Astrocyte of the cerebellum (primary cell): ENCODE measurements around the gene FAM114A1.

Experiments used
- DNase-seq: peaks from one replicate; pipeline ENCODE4 v3.0.0-alpha.2; 2011; ENCODE audit warnings: low read depth
- H3K4me3 ChIP-seq: 2 replicates; pipeline ENCODE4 v1.5.1; 2011; ENCODE audit warnings: mild to moderate bottlenecking, low read depth, low read length, moderate library complexity
- in situ Hi-C: cut with HindIII; loops from 2 replicates; pipeline ENCODE4 v1.10.0; 2017; ENCODE audit warnings: low sequenced_read_pairs
- TF ChIP-seq, protein P1 (sequence below): IDR thresholded peaks from 2 replicates; pipeline ENCODE4 v1.5.1; 2012; ENCODE audit warnings: low read length, low read depth, moderate library complexity, mild to moderate bottlenecking; ENCODE audit errors: missing control alignments

FAM114A1 gene

DNA sequence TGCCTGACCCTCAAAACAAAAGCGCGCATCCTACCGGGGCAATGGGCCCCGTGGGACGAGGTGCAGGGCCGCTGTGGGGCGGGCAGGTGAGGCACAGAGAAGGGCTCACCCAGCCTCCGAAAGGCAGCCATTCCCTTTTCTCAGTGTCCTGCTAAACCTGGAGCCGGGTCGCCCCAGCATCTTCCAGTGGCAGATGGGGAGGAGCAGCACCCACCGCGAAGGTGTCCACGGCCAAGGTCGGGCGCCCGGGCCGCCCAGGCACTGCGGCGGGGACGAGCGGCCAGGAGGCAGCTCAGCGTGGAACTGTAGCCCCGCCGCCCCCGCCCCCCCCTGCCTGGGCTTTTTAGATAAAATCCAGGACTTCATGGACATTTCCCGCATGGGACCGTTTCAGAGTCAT, 43.8 kb upstream of the FAM114A1 start:
- no peak for DNase-seq
- in situ Hi-C loops, result no loop called here
- TF ChIP-seq, protein P1, sequence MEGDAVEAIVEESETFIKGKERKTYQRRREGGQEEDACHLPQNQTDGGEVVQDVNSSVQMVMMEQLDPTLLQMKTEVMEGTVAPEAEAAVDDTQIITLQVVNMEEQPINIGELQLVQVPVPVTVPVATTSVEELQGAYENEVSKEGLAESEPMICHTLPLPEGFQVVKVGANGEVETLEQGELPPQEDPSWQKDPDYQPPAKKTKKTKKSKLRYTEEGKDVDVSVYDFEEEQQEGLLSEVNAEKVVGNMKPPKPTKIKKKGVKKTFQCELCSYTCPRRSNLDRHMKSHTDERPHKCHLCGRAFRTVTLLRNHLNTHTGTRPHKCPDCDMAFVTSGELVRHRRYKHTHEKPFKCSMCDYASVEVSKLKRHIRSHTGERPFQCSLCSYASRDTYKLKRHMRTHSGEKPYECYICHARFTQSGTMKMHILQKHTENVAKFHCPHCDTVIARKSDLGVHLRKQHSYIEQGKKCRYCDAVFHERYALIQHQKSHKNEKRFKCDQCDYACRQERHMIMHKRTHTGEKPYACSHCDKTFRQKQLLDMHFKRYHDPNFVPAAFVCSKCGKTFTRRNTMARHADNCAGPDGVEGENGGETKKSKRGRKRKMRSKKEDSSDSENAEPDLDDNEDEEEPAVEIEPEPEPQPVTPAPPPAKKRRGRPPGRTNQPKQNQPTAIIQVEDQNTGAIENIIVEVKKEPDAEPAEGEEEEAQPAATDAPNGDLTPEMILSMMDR, result no peak
- no peak overlapping the region for H3K4me3 ChIP-seq

DNA sequence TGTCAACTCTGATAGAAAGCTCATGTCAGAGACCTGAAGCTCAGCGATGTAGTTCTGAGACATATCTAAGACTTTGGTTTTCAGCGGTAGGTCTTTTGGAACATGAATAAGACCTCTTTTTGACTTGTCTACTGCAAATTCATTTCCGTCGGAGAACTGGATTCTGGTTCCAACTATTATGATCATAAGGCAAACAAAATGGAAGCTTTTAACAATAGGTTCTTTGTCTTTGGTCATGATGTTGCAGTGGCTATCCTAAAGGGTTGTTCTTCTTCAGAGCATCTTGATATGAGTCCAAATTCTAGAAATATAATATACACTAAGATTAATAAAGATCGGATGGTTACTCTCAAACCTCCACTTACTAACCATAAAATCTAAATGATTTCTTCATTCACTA, 38.4 kb upstream of the FAM114A1 start:
- no peak for DNase-seq
- TF ChIP-seq, protein P1, result no peak
- in situ Hi-C loops, result no loop called here
- no peak overlapping the region for H3K4me3 ChIP-seq

DNA sequence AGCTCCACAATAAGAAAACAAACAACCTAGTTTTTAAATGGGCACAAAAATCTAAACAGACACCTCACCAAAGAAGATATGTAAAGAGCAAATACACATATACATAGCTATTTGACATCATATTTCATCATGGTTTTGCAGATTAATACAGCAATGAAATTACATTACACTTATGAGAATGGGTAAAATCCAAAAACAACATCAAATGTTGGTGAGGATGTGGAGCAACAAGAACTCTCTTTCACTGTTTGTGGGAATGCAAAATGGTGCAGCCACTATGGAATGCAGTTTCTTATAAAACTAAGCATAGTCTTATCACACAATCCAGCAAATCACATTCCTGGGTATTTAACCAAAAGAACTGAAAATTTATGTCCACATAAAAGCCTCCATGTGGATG, 36.0 kb upstream of the FAM114A1 start:
- no peak overlapping the region for H3K4me3 ChIP-seq
- TF ChIP-seq, protein P1, result no peak
- in situ Hi-C loops, result no loop called here
- DNase-seq, result no peak

DNA sequence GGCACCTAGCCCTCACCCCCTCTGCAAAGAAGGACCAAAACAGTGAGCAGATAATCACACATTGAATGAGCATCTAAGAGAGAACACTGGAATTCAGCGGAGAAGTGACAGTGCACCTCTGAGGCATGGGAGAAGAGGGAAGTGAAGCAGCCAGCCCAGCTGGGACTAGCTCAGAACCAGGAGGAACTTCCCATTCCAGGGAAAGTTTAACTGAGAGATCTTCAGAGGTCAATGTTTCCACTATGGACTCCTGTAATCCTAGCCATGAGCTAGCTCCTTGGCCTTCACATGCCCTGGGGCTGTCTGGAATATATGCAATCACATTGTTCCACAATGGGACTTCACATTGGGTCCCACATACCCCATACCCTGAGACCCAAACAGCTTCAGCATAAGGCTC, 35.4 kb upstream of the FAM114A1 start:
- TF ChIP-seq, protein P1, result no peak
- no peak for DNase-seq
- in situ Hi-C loops, result no loop called here
- no peak overlapping the region for H3K4me3 ChIP-seq

DNA sequence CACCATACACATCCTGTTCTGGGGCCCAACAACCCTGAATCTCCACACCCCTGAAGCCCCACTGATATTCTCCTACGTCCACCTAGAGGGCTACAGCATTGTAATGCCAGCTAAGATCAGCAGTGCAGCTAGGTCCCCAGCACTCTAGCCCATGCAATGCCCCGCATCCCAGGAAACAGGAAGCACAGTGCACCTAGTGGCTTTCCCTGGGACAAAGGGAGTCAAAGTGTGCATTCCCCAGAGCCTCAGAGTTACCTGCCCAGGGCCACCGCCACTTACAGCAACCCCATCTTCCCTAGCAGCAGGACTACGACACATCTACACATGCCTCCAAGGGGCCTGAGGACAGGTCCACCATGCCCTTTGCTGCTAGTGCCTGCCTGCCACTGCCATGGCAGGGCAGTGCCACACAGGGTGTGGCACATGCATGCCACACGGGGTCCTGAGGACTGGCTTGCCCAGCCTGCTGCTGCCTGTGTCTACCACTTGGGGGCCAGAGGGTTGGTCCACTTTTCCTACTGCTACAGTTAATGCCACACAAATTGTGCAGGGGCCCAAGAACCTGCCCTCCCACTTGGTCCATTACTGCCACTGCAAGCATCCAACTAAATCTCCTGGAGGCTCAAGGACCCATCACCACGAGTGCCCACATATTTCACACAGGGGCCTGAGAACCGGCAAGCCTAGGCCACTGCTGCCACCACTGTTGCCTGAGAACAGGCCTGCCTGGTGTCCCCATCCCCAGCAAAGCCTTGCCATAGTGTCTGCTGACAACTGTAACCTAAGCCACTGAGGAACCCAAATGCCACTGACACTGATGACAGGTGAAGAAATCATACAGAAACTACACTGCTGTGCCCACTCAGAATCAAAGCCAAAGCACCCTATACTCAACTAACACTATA, 34.7 kb upstream of the FAM114A1 start:
- TF ChIP-seq, protein P1, result no peak
- H3K4me3 ChIP-seq, result no peak overlapping the region
- no peak for DNase-seq
- in situ Hi-C loops, result no loop called here

DNA sequence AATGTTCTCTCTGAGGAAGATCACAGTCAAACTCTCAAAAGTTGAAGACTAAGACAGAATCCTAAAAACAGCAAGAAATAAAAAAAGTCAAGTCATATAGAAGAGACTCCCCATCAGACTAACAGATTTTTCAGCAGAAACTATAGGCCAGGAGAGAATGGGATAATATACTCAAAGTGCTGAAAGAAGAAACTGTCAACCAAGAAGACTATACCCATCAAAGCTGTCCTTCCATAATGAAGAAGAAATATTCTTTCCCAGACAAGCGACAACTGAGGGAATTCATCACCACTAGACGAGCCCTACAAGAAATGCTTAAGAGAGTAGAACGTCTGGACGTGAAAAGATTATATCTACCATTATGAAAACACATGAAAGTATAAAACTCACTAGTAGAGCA, 33.0 kb upstream of the FAM114A1 start:
- DNase-seq, result no peak
- H3K4me3 ChIP-seq, result no peak overlapping the region
- TF ChIP-seq, protein P1, result no peak
- in situ Hi-C loops, result no loop called here
